Hematopoietic multipotent progenitor cell treated with erythropoietin and hydrocortisone succinate and interleukin-3 and kit ligand, for 4 days (in vitro differentiated cells): Measurements from ENCODE around the gene NRCAM.
"Not testable (repeated sequence)": the region's sequence is repeated elsewhere in the genome, so short reads cannot be mapped to it uniquely, and the experiment has no call there.

ENCODE experiments used
- DNase-seq: peaks from one replicate; pipeline ENCODE4 v3.0.0-alpha.2; 2015

Gene NRCAM

DNA sequence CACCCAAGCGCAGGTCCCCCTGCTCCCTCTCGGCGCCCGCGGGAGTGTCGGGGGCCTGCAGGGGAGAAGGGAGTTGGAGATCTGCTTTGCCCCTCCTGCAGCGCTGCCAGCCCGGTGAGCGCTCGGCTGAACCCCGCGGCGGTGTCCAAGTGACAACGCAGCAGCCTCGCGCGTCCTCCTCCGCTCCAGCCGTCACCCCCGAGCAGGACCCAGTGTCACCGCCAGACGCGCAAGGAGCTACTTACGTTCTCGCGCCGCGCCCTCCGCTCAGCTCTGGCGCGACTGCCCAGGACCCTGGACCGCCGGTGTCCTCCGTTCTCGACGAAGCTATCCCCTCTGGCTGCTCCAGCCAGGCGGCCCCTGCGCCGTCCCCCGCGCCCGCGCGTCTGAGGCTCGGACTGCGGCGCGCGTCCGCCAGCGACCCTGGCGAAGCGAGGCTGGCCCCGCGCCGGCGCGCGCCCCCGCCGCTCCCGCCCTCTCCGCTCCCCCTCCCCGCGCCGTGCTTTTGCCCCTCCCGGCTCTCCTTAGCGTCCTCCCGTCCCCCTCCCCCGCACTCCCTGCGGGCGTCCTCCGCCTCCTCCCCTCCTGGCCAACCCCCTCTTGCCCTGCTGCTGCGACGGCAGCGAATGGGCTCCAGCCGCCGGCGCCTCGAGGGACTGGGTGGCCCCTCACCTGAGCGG lies at the start of gene NRCAM:
NRCAM (minus strand) TSS at position 439 of the 680 bp plus-strand sequence. CDS start 216,372 bp downstream, outside the sequence.
- peak; percentile 69 for DNase-seq

DNA sequence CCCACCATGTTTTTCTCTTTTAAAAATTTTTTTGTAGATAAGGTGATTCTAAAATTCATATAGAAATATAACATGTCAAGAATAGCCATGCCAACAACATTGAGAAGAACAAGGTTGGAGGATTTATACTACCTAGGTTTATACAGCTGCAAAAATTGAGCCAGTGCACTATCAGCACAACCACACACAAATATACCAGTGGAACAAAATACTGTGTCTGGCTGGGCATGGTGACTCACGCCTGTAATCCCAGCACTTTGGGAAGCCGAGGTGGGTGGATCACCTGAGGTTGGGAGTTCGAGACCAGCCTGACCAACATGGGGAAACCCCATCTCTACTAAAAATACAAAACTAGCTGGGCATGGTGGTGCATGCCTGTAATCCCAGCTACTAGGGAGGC lies 48.3 kb upstream of the NRCAM start:
- not testable (repeated sequence) for DNase-seq

DNA sequence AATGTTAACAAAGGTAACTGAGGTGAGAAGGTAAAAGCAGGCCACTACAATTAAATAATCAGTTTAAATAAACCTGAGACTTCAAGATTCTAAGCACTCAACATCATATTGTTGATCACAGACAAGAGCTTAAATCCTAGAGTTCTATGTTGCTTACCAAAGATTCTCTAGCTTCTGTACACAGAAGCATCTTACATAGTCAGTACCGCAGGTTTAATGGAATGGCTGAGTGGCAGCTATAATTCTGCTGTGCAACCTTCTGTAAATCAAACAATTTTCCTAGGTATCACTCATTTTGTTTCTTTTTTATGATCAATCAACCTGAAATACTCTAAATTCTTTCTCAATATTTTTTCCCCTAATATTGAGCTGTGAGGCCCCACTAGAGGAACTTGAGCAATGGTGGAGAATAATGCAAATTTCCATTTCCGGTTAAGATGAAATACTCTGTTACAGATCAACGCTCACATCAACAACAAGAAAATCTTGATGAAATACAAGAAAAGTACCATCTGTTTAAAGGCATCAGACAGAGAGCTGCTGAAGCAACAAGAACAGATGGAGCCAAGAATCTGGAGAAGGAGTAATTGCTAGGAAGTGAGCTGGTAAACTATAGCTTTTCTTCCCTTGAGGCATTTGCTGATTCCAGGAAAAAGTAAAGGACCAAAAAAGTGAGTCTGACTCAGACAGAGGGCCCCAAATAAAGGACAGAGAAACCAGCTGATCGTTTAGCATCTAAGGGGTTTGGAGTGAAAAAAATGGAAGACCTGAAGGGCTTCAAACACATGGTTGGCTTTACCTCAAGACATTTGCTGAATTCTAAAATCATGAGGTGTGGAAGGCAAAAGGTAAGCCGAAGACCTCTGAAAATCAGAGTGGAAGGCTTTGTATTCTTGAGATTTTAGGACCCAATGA lies 47.1 kb upstream of the NRCAM start:
- DNase-seq, result no peak

DNA sequence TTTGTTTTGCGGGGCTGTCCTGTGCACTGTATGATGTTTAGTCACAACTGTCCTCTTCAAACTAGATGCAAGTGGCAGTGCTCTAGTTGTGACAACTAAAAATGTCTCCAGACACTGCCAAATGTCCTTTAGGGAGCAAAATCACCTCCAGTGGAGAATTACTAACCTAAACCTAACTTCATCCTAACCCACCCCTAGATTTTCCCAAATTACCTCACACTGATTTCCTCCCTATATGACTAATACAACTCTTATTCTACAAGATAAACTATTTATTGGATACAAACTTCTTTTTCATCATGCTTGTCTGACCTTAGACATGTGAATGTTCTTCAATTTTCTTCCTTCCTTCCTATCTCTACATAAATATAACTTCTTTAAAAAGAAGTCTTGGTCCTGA lies 43.3 kb upstream of the NRCAM start:
- DNase-seq, result no peak

DNA sequence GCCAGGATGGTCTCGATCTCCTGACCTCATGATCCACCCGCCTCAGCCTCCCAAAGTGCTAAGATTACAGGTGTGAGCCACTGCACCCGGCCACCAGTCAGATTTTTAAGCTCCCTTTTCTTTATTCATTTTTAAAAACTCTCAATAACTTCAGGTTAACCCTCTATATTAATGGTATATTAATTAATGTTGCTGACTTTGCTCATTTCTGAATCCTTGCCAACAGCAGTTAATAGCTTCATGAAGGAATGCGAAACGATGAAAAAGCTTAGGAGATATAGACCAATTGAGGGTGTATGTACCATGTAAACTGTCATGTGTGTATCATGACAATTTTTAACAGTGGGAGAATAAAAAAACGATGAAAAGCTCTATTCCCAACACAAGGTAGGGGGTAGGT lies 42.2 kb upstream of the NRCAM start:
- DNase-seq, result no peak

DNA sequence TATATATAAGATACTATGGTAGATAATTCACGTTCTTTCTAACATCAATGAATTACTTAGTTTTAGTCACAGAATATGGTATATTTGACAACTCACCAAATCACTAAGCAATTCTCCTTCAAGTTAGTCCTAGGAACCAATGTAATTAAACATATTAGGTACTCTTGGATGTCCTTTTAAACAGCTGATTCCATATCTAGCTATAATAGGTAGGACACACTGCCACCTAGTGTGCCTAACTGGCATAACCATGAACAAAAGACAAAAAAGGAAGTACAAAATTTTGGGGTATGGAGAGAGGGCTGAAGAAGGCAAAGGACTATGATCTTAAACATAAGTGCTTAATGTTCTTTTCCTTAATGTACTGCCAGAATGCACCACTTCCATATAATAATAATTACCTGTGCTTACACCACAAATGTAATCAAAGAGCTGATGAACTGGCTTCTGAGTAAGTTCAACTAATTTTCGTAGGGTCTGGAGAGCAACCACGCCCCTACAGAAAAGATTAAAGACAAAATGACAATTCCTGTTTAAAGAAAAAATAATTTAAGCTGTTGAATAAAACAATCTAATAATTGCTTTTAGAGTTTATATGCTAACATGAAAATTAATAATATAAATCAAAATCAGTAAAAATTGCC lies 41.0 kb upstream of the NRCAM start:
- DNase-seq, result peak; percentile 86

DNA sequence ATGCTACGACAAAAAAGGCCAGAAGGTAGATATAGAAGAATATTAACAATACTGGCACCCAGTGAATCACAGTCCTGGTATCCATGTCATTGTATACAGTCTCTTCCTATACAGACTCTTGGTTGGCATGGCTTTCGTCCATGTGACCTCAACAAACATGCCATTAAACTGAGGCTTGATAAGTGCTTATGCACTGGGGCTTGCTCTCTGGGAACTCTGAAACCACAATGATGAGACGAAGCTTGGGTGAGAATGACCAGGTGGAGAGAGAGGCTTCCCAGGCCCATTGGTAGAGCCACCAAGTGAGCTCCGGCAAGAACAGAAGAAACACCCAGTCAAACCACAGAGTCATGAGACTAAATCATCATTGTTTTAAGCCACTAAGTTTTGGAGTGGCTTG lies 36.5 kb upstream of the NRCAM start:
- peak; percentile 1 for DNase-seq

DNA sequence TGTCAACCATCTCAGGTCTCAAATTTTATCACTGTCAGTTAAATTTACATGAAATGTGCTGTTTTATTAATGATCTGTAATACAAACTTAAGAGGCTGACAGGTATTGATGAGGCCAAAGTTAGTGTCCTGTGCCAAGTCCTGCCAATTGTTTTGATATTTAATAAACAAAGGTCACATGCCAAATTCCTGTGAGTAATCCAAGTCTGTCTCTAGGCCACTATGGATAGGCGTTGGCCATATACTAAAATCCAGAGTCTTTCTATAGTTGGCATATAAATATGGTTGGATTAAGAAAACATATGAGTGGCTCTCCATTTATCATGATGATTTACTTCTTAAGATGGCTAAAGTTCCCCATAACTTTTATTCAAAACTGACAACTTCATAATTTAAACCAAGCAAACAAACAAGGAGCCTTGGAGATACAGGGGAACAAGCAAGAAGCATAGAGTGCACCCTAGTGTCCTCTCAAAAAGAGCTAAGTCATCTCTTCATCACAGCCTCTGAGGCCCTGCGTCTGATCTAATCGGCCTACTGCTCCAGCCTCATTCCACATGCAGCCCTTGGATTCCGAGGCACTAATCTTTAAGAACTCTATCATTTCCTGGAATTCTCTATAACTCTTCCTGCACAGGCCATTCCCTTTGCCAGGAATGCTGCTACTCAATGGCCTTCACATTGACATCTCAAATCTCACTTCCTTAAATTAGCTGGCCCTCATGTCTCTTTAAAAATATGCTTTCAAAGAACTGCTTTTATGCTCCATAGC lies 32.7 kb upstream of the NRCAM start:
- peak; percentile 3 for DNase-seq

DNA sequence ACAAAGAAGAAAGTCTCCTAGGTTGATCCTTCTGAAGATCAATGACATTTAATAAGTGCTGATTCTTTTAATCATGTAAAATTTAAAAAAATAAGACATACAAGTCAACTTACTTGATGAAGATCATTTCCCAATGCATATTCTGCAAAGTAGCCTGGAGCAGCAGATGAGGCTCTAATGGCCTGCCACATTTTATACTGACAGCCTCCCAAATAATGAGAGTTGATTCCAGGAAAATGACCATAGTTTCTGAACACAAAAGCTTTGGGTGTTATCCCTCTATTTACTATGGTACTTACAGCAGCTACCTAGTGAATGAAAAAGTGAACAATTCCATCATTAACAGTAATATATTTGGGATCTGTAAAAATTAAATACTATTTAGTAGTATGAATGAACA lies 31.4 kb upstream of the NRCAM start:
- DNase-seq, result no peak

DNA sequence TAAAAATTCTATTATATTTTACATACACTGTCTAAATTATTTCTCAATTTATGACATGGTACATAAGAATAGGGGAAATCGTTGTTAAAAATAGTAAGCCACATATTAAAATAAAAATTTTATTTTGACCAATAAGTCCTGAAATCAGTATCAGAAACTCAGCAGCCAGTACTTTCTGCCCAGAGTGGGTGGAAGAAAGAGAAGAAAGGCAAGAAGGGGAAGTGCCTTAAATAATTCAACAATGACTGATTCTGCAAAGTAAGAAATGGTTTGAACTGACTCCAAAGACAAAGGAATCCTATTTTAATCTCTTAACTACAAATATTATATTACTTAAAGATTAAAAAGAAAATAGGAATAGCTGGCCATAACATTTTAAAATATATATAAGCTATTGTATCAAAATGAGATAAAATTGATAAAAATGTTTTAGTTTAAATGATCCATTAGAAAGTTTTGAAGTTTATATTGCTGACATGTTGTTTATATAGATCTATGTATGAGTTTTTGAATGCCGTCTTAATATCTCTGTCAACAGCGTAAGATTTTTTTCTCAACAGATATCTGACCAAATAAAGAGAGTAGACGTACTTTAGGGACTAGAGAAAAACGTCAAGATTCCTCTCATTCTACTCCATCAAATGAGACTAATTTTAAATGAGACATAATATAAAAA lies 30.2 kb upstream of the NRCAM start:
- peak; percentile 10 for DNase-seq

DNA sequence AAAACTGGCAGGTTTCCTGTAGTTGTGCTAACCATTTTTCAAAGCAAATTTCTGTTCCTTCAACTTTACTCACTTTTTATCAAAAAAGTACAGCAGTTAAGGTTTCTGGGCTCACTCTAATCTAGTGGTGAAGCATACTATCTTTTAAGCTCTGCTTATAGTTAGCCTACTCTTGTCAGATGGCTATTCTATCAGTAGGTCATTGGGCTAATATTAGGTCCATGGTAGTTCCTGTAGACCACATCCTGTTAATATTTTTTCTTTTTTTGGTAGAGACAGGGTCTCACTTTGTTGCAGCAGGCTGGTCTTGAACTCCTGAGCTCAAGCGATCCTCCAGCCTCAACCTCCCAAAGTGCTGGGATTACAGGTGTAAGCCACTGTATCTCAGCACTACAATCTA lies 27.9 kb upstream of the NRCAM start:
- DNase-seq, result no peak

DNA sequence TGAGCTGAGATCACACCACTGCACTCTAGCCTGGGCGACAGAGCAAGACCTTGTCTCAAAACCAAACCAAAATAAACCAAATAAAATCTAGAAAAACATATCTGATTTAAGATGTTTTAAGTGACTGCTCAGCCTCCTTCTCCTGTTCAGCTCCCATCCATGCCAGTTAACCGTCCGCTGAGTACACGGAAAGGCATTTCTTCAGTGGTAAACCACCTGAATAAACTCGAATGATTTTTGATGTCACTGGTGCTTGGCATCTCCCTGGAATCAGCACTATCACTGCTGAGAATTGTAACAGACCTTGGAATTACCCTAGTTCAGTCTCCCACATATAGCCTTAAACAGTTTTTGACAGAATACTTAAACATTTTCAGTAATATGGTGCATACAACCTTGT lies 24.1 kb upstream of the NRCAM start:
- no peak for DNase-seq

DNA sequence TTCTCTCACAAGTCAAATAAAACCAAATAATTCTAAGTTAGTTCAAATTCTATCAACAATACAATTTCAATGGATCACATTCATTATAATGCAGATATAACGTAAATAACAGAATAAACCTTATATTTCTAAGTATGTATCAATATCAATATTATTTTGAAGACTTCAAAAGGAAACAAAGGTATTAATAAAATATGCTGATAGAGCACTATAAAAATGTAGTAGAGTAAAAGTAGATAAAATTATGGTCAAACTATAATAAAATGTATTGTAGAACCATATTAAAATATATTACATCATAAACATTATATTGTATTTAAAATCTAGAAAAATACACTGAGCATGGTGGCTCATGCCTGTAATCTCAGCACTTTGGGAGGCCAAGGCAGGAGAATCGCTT lies 23.5 kb upstream of the NRCAM start:
- DNase-seq, result no peak

DNA sequence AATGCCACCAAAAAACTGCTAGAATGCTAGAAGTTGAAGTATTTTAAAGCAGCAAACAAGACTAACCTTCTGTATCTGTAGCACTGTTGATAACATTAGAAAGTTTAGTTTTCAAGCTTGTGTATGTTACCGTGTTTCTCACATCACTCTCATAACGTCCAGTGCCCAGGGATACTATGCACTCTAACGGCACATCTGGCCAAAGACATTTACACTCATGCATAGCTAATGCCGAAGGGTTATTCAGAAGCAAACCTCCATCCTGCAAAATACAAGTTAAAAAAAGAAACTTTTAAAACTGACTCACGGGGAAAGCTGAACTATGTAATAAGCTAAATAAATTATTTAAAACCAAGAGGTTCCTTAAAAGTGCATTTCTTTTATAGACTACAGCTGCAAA lies 22.9 kb upstream of the NRCAM start:
- DNase-seq, result no peak

DNA sequence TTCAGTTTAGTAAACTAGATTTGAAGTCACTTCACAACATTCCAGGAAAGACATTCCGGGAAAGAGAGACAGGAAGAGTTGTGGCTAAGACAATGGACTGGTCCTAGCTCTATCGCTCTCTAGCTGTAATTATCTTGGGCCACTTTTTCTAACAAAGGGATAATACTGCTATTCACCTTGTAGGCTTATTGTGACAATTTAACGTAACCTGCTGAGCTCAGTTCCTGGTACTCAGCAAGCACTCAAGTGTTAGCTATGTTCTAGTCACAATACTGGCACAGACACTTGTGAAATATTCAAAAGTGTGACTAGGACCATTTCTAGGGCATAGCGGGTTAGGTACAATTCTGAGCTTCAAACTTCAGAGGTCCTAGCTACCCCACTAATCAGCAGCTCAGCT lies 12.0 kb upstream of the NRCAM start:
- no peak for DNase-seq

DNA sequence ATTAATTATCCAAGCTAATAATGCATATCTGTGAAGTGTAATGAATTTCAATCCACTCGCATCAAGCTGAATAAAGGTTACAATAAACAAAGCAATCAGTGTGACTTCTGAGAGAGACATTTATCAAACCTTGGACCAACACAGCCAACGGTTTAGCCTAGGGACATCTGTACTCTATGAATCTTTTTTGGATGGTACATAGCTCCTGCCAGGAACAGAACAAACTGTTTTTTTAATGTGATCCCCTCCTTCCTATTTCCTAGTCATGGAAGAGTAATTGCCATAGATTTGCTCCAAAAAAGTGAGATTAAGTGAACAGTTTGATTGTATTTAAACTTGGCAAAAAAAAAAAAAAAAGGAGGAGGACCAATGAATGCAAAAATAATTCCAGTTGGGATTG lies 11.2 kb upstream of the NRCAM start:
- no peak for DNase-seq

DNA sequence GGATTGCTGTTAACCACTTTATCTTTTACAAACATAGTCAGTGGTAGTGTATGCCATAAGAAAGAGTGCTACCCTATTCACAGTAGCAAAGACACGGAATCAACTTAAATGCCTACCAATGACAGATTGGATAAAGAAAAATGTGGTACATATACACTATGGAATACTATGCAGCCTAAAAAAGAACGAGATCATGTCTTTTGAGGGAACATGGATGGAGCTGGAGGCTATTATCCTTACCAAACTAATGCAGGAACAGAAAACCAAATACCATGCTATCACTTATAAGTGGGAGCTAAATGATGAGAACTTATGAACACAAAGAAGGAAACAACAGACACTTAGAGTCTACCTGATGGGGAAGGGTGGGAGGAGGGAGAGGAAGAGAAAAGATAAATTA lies 10.1 kb upstream of the NRCAM start:
- not testable (repeated sequence) for DNase-seq

DNA sequence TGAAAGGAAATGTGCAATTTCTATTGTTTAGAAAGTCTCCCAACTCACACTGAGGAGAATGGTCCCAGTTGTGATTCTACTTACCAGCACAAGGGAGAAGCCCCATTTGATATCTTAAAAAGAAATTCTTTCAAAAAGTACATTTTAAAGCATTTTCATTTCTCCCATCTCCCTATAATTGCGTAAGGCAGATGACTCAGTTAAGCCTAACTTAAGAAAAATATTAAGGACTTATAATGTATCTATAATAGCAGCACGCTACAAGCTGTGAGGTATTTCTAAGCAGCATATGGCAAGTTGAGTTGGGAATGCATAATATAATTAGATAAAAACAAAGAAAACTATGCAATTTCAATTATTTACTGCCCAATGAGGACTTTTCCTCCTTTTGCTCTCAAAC lies 8.5 kb upstream of the NRCAM start:
- no peak for DNase-seq

DNA sequence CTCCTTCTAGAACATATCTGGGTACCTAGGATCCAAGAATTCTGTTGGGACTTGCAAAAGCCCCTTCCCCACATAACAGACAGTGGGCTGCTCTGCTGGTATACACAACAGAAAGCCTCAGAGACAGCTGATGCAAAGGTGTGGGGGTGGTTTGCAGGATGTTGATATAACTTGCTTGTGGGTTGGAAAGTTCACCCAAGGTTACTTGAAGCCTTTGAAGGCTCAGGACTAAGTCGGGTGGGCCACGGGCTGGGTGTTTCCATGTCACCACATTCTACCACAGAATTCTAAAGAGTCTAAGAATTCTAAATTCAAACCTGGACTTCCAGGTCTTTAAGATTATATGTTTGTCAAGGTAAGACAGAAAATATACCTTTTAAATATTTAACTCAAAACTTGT lies 7.4 kb upstream of the NRCAM start:
- no peak for DNase-seq

DNA sequence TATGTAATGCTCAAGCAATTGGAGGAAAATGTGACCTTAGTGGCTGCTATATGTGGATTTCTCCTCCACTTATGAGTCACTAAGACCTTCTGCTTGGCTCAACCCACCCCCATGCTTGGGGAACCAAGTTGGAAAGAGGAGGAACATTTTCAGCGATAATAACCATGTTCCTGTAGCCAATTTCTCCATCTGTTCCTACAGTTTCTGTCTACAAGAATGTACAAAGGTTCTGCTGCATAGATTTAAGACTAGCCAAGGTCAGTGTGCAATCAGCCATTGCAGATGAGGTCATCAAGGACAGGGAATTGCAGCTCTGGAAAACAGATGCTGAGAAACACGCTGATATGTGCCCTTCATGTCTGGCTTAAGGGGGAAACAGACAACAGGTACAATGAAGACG lies 5.6 kb upstream of the NRCAM start:
- no peak for DNase-seq

DNA sequence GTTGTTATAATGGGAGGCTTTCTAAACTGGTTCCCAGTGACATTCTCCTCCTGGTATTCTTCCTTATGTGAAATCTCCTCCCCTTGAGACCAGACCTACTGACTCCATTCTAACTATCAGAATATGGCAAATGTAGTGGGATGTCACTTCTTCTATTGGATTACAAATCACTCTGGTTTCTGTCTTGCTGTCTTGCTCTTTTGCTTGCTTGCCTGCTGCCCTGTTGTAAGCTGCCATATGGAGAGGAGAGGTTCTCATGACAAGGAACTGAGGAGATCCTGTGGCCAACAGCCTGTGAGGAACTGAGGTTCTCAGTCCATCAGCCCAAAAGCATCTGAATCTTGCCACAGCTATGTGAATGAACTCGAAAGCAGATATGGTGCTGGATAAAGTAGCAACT lies 4.7 kb upstream of the NRCAM start:
- no peak for DNase-seq

DNA sequence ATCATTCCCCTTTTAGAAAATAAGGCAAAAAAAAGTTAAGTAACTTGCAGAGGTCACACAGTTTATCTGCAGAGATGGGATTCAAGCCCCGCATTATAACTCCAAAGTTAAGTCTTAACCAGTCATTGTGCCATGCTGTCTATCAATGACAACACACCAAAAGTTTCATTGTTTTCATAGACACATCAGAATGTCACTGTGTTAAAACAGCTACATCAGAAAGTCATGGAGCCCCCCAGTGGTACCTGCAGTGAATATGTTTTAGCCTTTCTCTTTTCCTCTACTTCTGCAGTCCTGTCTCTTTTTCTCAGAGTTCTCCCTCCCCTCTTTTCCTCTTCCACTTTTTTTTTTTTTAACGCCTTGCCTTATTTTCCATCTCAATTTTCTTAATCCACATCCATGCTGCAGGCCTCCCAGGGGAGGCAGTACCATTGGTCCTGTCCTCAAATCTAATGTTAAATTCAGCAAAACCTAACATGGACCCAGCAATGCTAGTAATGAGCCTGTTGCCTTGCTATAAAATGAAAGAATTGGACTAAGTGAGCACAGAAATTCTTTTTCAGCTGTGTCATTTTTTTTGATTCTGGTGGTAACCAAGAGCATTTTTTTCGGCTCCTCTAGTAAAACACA lies 3.8 kb upstream of the NRCAM start:
- peak; percentile 70 for DNase-seq
